HL-60 (cell line): ENCODE measurements around the gene TM4SF4.

Experiments used
- DNase-seq, 2 experiments: peaks; one replicate each; pipeline ENCODE4 v3.0.0-alpha.2; 2010 to 2020; ENCODE audit warnings: low read depth in 1 of 2, low spot score in 1 of 2
- H3K27ac ChIP-seq: fragments of 250-450 bp; sonication (Bioruptor Pico); replicated peaks from 2 replicates; pipeline ENCODE4 v1.5.1; 2020; ENCODE audit warnings: mild to moderate bottlenecking, moderate library complexity
- H3K27me3 ChIP-seq: fragments of 250-450 bp; sonication (Bioruptor Pico); 2 replicates; pipeline ENCODE4 v1.5.1; 2021; ENCODE audit warnings: mild to moderate bottlenecking, moderate library complexity; ENCODE audit not compliant: insufficient read depth, poor library complexity, severe bottlenecking
- H3K4me3 ChIP-seq: replicated peaks from 2 replicates; pipeline ENCODE4 v1.5.1; 2011; ENCODE audit warnings: mild to moderate bottlenecking, control low read depth, low read length; ENCODE audit not compliant: insufficient read depth
- CTCF ChIP-seq: IDR thresholded peaks from one replicate; pipeline ENCODE4 v1.5.1; 2011; ENCODE audit warnings: low read length, control low read depth, inconsistent platforms; ENCODE audit not compliant: insufficient read depth
- GABPA ChIP-seq: IDR thresholded peaks from 2 replicates; pipeline ENCODE4 v1.6.1; 2012; ENCODE audit warnings: low read depth
- POLR2AphosphoS5 ChIP-seq: IDR thresholded peaks from 2 replicates; pipeline ENCODE4 v1.6.1; 2012; ENCODE audit warnings: low read depth
- SPI1 ChIP-seq: IDR thresholded peaks from 2 replicates; pipeline ENCODE4 v1.6.1; 2012; ENCODE audit warnings: low read depth, mild to moderate bottlenecking, borderline replicate concordance
- TF ChIP-seq, protein P1 (sequence below): IDR thresholded peaks from 2 replicates; pipeline ENCODE4 v1.6.1; 2012; ENCODE audit warnings: low read depth; ENCODE audit not compliant: insufficient replicate concordance

TM4SF4 gene

GRCh38 chr3:149448331-149448831 lies 26.1 kb upstream of the TM4SF4 start:
- peak; percentile 75 to 77 for DNase-seq
- Histone ChIP-seq H3K27ac (no peak overlapping the region), H3K4me3 (no peak overlapping the region), H3K27me3 (no peaks in the 10 kb centered on the region)
- TF ChIP-seq GABPA: no peak
- peak; percentile 93 for TF ChIP-seq SPI1

- Histone ChIP-seq H3K27ac (no peak overlapping the region), H3K27me3 (no peaks in the 10 kb centered on the region), H3K4me3 (no peak overlapping the region)
- DNase-seq: no peak
- TF ChIP-seq CTCF (no peak), GABPA (no peak), POLR2AphosphoS5 (no peak), SPI1 (no peak)
- TF ChIP-seq, protein P1, sequence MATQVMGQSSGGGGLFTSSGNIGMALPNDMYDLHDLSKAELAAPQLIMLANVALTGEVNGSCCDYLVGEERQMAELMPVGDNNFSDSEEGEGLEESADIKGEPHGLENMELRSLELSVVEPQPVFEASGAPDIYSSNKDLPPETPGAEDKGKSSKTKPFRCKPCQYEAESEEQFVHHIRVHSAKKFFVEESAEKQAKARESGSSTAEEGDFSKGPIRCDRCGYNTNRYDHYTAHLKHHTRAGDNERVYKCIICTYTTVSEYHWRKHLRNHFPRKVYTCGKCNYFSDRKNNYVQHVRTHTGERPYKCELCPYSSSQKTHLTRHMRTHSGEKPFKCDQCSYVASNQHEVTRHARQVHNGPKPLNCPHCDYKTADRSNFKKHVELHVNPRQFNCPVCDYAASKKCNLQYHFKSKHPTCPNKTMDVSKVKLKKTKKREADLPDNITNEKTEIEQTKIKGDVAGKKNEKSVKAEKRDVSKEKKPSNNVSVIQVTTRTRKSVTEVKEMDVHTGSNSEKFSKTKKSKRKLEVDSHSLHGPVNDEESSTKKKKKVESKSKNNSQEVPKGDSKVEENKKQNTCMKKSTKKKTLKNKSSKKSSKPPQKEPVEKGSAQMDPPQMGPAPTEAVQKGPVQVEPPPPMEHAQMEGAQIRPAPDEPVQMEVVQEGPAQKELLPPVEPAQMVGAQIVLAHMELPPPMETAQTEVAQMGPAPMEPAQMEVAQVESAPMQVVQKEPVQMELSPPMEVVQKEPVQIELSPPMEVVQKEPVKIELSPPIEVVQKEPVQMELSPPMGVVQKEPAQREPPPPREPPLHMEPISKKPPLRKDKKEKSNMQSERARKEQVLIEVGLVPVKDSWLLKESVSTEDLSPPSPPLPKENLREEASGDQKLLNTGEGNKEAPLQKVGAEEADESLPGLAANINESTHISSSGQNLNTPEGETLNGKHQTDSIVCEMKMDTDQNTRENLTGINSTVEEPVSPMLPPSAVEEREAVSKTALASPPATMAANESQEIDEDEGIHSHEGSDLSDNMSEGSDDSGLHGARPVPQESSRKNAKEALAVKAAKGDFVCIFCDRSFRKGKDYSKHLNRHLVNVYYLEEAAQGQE: no peak
Measured at GRCh38 chr3:149449182-149449581, 25.3 kb upstream of the TM4SF4 start.

DNA sequence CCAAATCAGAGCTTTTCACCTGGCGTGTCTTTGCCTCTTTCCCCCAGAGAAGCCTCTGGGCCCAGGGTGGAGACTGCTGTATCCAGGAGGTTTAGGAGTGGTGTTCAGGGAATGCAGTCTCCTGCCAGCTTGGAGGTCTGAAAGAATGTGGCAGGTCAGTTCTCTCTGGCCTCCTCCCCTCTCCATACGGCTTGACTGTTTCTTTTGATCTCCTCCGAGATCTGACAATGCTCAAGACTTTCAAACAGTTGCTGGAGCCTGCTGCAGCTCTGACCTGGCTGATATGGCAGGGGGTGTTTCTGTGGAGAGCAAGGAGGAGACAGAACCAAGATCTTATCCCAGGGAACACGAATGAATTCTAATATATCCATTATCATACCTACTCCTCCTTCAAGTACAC lies 24.7 kb upstream of the TM4SF4 start:
- DNase-seq: no peak
- H3K27me3 ChIP-seq: no peaks in the 10 kb centered on the region
- H3K27ac ChIP-seq: no peak overlapping the region
- no peak overlapping the region for H3K4me3 ChIP-seq
- TF ChIP-seq POLR2AphosphoS5 (no peak), CTCF (no peak), SPI1 (no peak), GABPA (no peak)
- TF ChIP-seq, protein P1: no peak

GRCh38 chr3:149450281-149450680 lies 24.2 kb upstream of the TM4SF4 start:
- TF ChIP-seq POLR2AphosphoS5: no peak

DNA sequence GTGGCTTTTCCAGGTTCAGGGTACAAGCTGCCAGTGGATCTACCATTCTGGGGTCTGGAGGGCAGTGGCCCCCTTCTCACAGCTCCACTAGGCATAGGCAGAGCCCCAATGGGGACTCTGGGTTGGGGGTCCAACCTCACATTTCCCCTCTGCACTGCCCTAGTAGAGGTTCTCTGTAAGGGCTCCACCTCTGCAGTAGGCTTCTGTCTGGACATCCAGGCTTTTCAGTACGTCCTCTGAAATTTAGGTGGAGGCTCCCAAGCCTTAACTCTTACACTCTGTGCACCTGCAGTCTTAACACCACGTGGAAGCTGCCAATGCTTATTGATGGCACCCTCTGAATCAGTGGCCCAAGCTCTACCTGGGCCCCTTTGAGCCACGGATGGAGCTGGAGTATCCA lies 22.5 kb upstream of the TM4SF4 start:
- no peak overlapping the region for H3K27ac ChIP-seq
- TF ChIP-seq GABPA: no peak
- TF ChIP-seq POLR2AphosphoS5: no peak
- TF ChIP-seq, protein P1: no peak
- no peak for TF ChIP-seq CTCF
- no peak for TF ChIP-seq SPI1
- H3K27me3 ChIP-seq: no peaks in the 10 kb centered on the region
- H3K4me3 ChIP-seq: no peak overlapping the region
- no peak for DNase-seq

More at GRCh38 chr3:149450281-149450680, 24.2 kb upstream of the TM4SF4 start:
- no peak for DNase-seq
- Histone ChIP-seq H3K4me3 (no peak overlapping the region), H3K27ac (no peak overlapping the region), H3K27me3 (no peaks in the 10 kb centered on the region)
